Transverse colon (tissue), 4 donors: ENCODE results near the gene TTC4. TPM values are rescaled to one million over a fixed set of nuclear protein-coding genes. Genes with fewer than 3 reads are reported as not detected.

ENCODE experiments used
- DNase-seq: peaks from one replicate; pipeline ENCODE4 v3.0.0-alpha.2; 2019
- H3K27ac ChIP-seq, 4 donors: fragments of 200-600 bp; sonication (generic); 2 replicates each; pipeline ENCODE4 v1.5.1; 2016 to 2018; ENCODE audit warnings: inconsistent platforms in 4 of 4
- H3K27me3 ChIP-seq: fragments of 200-600 bp; sonication (generic); 2 replicates; pipeline ENCODE4 v1.5.1; 2017; ENCODE audit warnings: inconsistent platforms
- H3K36me3 ChIP-seq, 4 donors: fragments of 200-600 bp; sonication (generic); 2 replicates each; pipeline ENCODE4 v1.5.1; 2017 to 2019; ENCODE audit warnings: inconsistent platforms in 4 of 4
- H3K4me1 ChIP-seq, 4 donors: fragments of 200-600 bp; sonication (generic); 2 replicates each; pipeline ENCODE4 v1.5.1; 2017 to 2020; ENCODE audit warnings: inconsistent platforms in 4 of 4
- H3K4me3 ChIP-seq, 4 donors: fragments of 200-600 bp; sonication (generic); 1 replicate in 1 of 4; 2 replicates in 3 of 4; pipeline versions ENCODE4 v1.5.1 to v1.6.1; 2017 to 2019; ENCODE audit warnings: inconsistent platforms in 4 of 4
- H3K9me3 ChIP-seq, 2 donors: fragments of 200-600 bp; sonication (generic); 2 replicates each; pipeline ENCODE4 v1.5.1; 2017 to 2019; ENCODE audit warnings: inconsistent platforms in 2 of 2
- CTCF ChIP-seq, 5 experiments: fragments of 200-600 bp in 3 of 5; fragments of 450-650 bp in 2 of 5; sonication (generic) in 3 of 5; IDR thresholded peaks; 1 replicate in 2 of 5; 2 replicates in 3 of 5; pipeline ENCODE4 v1.5.1; 2016 to 2017; ENCODE audit warnings: antibody characterized with exemption in 5 of 5, inconsistent platforms in 3 of 5, mild to moderate bottlenecking in 2 of 5, moderate library complexity in 1 of 5
- EP300 ChIP-seq: sonication (generic); formaldehyde crosslinking; IDR thresholded peaks from one replicate; pipeline ENCODE4 v1.6.1; 2017; ENCODE audit warnings: antibody characterized with exemption, low read depth
- POLR2A ChIP-seq: fragments of 450-650 bp; IDR thresholded peaks from one replicate; pipeline ENCODE4 v1.6.1; 2016; ENCODE audit warnings: antibody characterized with exemption, mild to moderate bottlenecking, moderate library complexity
- POLR2AphosphoS5 ChIP-seq, 3 donors: sonication (generic); formaldehyde crosslinking; IDR thresholded peaks; one replicate each; pipeline ENCODE4 v1.6.1; 2016; ENCODE audit warnings: antibody characterized with exemption in 3 of 3
- WGBS, 2 donors: methylation state at CpG; one replicate each; pipeline ENCODE4 v1.1.5; 2018; ENCODE audit warnings: low coverage in 1 of 2; 5-methylcytosine and 5-hydroxymethylcytosine counted together
- in situ Hi-C, 4 donors: fragments of 200-750 bp; cut with MboI; loops; one replicate each; pipeline versions ENCODE4 v1.15.0 to v1.15.1; 2017; ENCODE audit warnings: low sequenced_read_pairs in 3 of 4, low pct_ligation_motif_present in 1 of 4, low pct_unique_long_range_greater_than_20kb in 1 of 4
- intact Hi-C: fragments of 100-400 bp; cut with DNase I; formaldehyde crosslinking; loops from one replicate; pipeline ENCODE4 v1.15.1; 2023; ENCODE audit warnings: low total_unique reads
- total RNA-seq, 4 donors: library from RNA; depleted of rRNA; stranded (reverse); fragments of >200 nt; gene quantifications; one replicate each; pipeline ENCODE4 v1.1.0, GENCODE V29; 2016

The TTC4 gene
- total RNA-seq, 4 donors from 2014 or later: 1.8 to 33.7 (median 15.2) TPM

DNA sequence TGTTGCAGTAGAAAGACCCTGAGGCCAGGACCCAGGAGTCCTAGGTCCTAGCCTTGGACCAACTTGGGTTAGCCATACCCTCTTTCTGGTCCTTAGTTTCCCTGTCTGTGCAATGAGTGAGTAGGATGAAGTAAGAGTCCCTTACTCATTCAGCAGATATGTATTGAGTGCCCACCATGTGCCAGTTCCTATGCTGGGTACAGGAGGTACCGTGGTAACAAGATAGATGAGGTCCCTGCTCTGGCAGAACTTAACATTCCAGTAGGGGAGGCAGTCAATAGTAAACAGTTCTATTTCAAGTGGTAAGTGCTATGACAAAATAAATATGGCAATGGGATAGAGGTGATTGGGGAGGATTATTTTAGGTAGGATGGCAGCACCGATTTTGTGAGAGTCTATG lies 66.9 kb downstream of the TTC4 start:
- Histone ChIP-seq H3K36me3 (no peaks in the 10 kb centered on the region), H3K27ac (no peak overlapping the region), H3K4me3 (no peak overlapping the region), H3K27me3 (no peaks in the 10 kb centered on the region), H3K4me1 (peaks cover 0 to 2% (median 0%) of the 10 kb centered on the region in 4 donors), H3K9me3 (no peaks in the 10 kb centered on the region)
- DNase-seq: no peak
- in situ Hi-C loops: no loop called here
- TF ChIP-seq POLR2A (no peak), EP300 (no peak), CTCF (IDR thresholded peaks at IDR 0.05) (no peak), POLR2AphosphoS5 (IDR thresholded peaks at IDR 0.05) (no peak)
- intact Hi-C loops: no loop called here
- WGBS, 2 donors: 29 to 68% methylated on average over 1 to 2 of the region's 2 CpGs

- in situ Hi-C loops: no loop called here
Observed at GRCh38 chr1:54784066-54784465, 68.4 kb downstream of the TTC4 start.

DNA sequence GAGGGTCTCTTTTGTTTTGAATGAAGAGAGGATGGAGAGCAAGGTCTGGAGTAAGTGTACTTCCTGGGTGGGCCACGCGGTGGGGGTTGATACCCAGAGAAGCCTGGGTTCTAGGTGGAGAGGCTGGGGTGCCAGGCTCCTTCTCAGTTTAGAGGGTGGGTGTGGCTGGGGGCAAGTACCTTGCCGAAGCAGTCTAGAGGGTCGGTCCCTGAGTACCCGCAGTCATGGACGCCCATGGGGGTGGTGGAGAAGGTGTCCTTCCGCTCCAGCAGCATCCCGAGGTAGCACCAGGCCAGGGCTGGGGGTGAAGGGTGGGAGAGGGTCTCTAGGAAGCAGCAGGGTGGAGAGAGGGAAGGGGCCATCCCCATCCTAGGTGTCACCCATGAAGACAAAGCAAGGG lies 71.1 kb downstream of the TTC4 start:
- WGBS, 2 donors: 89 to 100% methylated on average over 1 to 8 of the region's 8 CpGs
- TF ChIP-seq POLR2AphosphoS5 (IDR thresholded peaks at IDR 0.05) (no peak), CTCF (IDR thresholded peaks at IDR 0.05) (no peak), POLR2A (no peak)
- Histone ChIP-seq H3K36me3 (no peaks in the 10 kb centered on the region), H3K4me3 (no peak overlapping the region), H3K27ac (no peak overlapping the region), H3K4me1 (no peaks in the 10 kb centered on the region), H3K27me3 (no peaks in the 10 kb centered on the region), H3K9me3 (no peaks in the 10 kb centered on the region)
- DNase-seq: no peak
- in situ Hi-C loops (no loop called here), intact Hi-C loops (no loop called here)

More at GRCh38 chr1:54784066-54784465, 68.4 kb downstream of the TTC4 start:
- no peaks in the 10 kb centered on the region for H3K4me1 ChIP-seq
- WGBS, 2 donors: 93% methylated on average over 2 of the region's 2 CpGs; no CpG with 5 or more reads in 1 of the 2 donors
- no peaks in the 10 kb centered on the region for H3K36me3 ChIP-seq
- TF ChIP-seq POLR2AphosphoS5 (IDR thresholded peaks at IDR 0.05): no peak
- TF ChIP-seq CTCF (IDR thresholded peaks at IDR 0.05): no peak
- no peak for TF ChIP-seq POLR2A
- TF ChIP-seq EP300: no peak
- H3K27me3 ChIP-seq: no peaks in the 10 kb centered on the region
- intact Hi-C loops: no loop called here
- no peak overlapping the region for H3K4me3 ChIP-seq
- no peak for DNase-seq
- H3K9me3 ChIP-seq: no peaks in the 10 kb centered on the region
- no peak overlapping the region for H3K27ac ChIP-seq

- in situ Hi-C loops: no loop called here
- no peak for DNase-seq
- Histone ChIP-seq H3K36me3 (no peaks in the 10 kb centered on the region), H3K27me3 (no peaks in the 10 kb centered on the region), H3K4me1 (peaks cover 0 to 3% (median 0%) of the 10 kb centered on the region in 4 donors), H3K9me3 (no peaks in the 10 kb centered on the region), H3K27ac (no peak overlapping the region), H3K4me3 (no peak overlapping the region)
- TF ChIP-seq POLR2AphosphoS5 (IDR thresholded peaks at IDR 0.05) (no peak), CTCF (IDR thresholded peaks at IDR 0.05) (no peak), POLR2A (no peak), EP300 (no peak)
- 87% methylated on average over 11 of the region's 11 CpGs; no CpG with 5 or more reads in 1 of the 2 donors for whole genome bisulfite sequencing, 2 donors
- intact Hi-C loops: no loop called here
Observed at GRCh38 chr1:54787604-54788003, 71.9 kb downstream of the TTC4 start.
